GM12801 (cell line): Measurements from ENCODE around the gene B4GALT7.

Experiments used
- CTCF ChIP-seq: IDR thresholded peaks from one replicate; pipeline ENCODE4 v1.5.1; 2011; ENCODE audit warnings: control low read depth; ENCODE audit not compliant: insufficient read length; ENCODE audit errors: extremely low read depth

The B4GALT7 gene

GRCh38 chr5:177602458-177602830 is 2.5 kb downstream of the B4GALT7 start:
- no peak for TF ChIP-seq CTCF

- no peak for TF ChIP-seq CTCF
Observed at GRCh38 chr5:177603631-177604030, 3.7 kb downstream of the B4GALT7 start.

DNA sequence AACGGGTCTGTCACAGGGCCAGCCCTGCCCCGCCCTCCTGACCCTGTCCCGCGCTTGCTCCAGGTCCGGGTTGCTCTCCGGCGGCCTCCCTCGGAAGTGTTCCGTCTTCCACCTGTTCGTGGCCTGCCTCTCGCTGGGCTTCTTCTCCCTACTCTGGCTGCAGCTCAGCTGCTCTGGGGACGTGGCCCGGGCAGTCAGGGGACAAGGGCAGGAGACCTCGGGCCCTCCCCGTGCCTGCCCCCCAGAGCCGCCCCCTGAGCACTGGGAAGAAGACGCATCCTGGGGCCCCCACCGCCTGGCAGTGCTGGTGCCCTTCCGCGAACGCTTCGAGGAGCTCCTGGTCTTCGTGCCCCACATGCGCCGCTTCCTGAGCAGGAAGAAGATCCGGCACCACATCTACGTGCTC is 4.2 kb downstream of the B4GALT7 start:
- TF ChIP-seq CTCF = no peak

DNA sequence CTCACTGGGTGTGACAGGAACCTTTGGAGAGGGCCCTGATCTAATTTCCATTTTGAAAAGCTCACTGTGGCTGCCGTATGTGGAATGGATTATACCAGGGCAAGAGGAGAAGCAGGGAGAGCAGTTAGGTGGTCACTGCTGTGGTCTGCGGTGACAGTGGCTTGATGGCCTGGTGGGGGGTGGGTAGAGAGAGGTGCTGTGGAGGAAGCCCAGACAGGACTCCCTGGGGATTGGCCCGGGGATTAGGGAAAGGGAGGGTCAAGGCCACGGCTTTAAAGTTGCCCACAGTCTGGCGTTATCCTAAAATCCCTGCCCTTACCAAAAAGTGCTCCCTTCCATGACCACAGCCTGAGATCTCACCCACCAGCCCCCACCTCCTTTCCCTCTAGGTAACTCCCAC is 4.7 kb downstream of the B4GALT7 start:
- no peak for TF ChIP-seq CTCF

DNA sequence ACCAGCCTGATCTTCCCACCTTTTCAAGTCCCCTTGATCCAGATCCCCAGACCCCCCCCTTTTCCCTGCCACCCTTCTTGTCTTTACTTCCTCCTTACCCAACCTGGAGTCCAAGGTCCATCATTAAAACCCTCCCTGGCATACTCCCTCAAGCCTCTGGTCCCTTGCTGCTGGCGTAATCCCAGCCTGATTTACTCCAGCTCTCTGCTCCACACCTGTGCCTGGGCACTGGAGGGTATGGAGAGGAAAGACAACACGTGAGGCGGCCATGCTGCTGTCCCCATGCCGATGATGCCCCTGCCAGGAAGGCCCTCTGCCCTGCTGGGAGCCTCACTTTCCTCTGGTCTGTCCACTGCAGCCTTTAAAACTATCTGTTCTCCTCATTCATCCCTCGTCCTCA is 5.1 kb downstream of the B4GALT7 start:
- TF ChIP-seq CTCF = no peak

GRCh38 chr5:177605667-177606066 is 5.7 kb downstream of the B4GALT7 start:
- TF ChIP-seq CTCF = no peak

GRCh38 chr5:177606071-177607051 is 6.4 kb downstream of the B4GALT7 start:
- no peak for TF ChIP-seq CTCF
